Ovary (tissue), 9 donors: ENCODE measurements around the gene UBR3. TPM values are rescaled to one million over a fixed set of nuclear protein-coding genes. Genes with fewer than 3 reads are reported as not detected.
"Not testable (repeated sequence)": the region's sequence is repeated elsewhere in the genome, so short reads cannot be mapped to it uniquely, and the experiment has no call there.

Experiments
- DNase-seq, 5 donors: peaks; one replicate each; pipeline ENCODE4 v3.0.0-alpha.2; 2019 to 2020
- H3K27ac ChIP-seq, 2 donors: fragments of 200-600 bp; one replicate each; pipeline versions ENCODE4 v1.5.1 to v1.8.0; 2019 to 2022
- H3K27me3 ChIP-seq: fragments of 200-600 bp; one replicate; pipeline ENCODE4 v1.8.0; 2022
- H3K36me3 ChIP-seq: fragments of 200-600 bp; sonication (generic); one replicate; pipeline ENCODE4 v1.5.1; 2019
- H3K4me1 ChIP-seq: one replicate; pipeline ENCODE4 v1.8.1; 2013; ENCODE audit warnings: mild to moderate bottlenecking, moderate library complexity; ENCODE audit not compliant: insufficient read depth
- H3K4me3 ChIP-seq: fragments of 200-600 bp; sonication (generic); one replicate; pipeline ENCODE4 v1.5.1; 2017
- H3K9me3 ChIP-seq, 2 donors: fragments of 200-600 bp in 1 of 2; sonication (generic) in 1 of 2; one replicate each; pipeline versions ENCODE4 v1.5.1 to v1.8.1; 2013 to 2019; ENCODE audit warnings: mild to moderate bottlenecking in 1 of 2, moderate library complexity in 1 of 2
- EP300 ChIP-seq: sonication (generic); formaldehyde crosslinking; IDR thresholded peaks from one replicate; pipeline ENCODE4 v1.6.1; 2017; ENCODE audit warnings: antibody characterized with exemption
- POLR2A ChIP-seq: fragments of 450-650 bp; IDR thresholded peaks from one replicate; pipeline ENCODE4 v1.6.1; 2017; ENCODE audit warnings: antibody characterized with exemption, mild to moderate bottlenecking, moderate library complexity
- WGBS, 3 donors: extraction: QIAGEN DNeasy Blood & Tissue Kit in 1 of 3; methylation state at CpG; one replicate each; pipeline versions ENCODE4 v1.1.5 to v1.1.7; 2013 to 2017; 5-methylcytosine and 5-hydroxymethylcytosine counted together
- intact Hi-C, 4 donors: fragments of 100-400 bp; cut with DNase I; formaldehyde crosslinking; loops; one replicate each; pipeline versions ENCODE4 v1.11.0 to v1.15.1; 2022 to 2023
- polyA plus RNA-seq, 2 donors: library from polyadenylated mRNA; stranded (reverse); fragments of 200-250 nt in 1 of 2; fragments of 350-450 nt in 1 of 2; fragmentation: Illumina TruSeq in 1 of 2; extraction: RNeasy Lipid Tissue Mini Kit (QIAGEN cat#74804) in 1 of 2; gene quantifications; one replicate each; pipeline ENCODE4 v1.2.3, GENCODE V29; 2013 to 2014
- total RNA-seq, 7 donors: library from RNA; depleted of rRNA in 2 of 7; stranded (reverse); fragments of >200 nt in 2 of 7; fragmentation: NEBNext Ultra II Directional in 3 of 7; extraction: Animal tissue kit (Norgen Biotek cat#: 25700) in 3 of 7; gene quantifications; one replicate each; pipeline versions ENCODE4 v1.1.0 to v1.2.4, GENCODE V29; 2016 to 2023
- TF ChIP-seq, protein P1 (sequence below), 3 donors: fragments of 450-650 bp in 2 of 3; fragments of 200-600 bp in 1 of 3; IDR thresholded peaks; one replicate each; pipeline versions ENCODE4 v1.5.1 to v1.8.0; 2016 to 2022; ENCODE audit warnings: antibody characterized with exemption in 3 of 3, mild to moderate bottlenecking in 1 of 3
- donor health status: DM: no; HTN: no; CAD: no; lungs with moderate emphysema.
- donor health status: DM: no; HTN: no; CAD: no.
- donor health status: Bipolar disorder and iron deficiency.
- donor health status: DM: yes; HTN: yes; CAD: no.
- donor health status: DM: no; HTN: no; CAD: no.
- donor health status: DM: yes; HTN: yes; CAD: no.

Gene UBR3
- total and polyA plus RNA-seq, 9 donors: 13.6 to 63.4 (median 45.1) TPM

GRCh38 chr2:169867579-169867978 is 40.3 kb downstream of the UBR3 start:
- TF ChIP-seq EP300 (no peak), POLR2A (no peak)
- TF ChIP-seq, protein P1, sequence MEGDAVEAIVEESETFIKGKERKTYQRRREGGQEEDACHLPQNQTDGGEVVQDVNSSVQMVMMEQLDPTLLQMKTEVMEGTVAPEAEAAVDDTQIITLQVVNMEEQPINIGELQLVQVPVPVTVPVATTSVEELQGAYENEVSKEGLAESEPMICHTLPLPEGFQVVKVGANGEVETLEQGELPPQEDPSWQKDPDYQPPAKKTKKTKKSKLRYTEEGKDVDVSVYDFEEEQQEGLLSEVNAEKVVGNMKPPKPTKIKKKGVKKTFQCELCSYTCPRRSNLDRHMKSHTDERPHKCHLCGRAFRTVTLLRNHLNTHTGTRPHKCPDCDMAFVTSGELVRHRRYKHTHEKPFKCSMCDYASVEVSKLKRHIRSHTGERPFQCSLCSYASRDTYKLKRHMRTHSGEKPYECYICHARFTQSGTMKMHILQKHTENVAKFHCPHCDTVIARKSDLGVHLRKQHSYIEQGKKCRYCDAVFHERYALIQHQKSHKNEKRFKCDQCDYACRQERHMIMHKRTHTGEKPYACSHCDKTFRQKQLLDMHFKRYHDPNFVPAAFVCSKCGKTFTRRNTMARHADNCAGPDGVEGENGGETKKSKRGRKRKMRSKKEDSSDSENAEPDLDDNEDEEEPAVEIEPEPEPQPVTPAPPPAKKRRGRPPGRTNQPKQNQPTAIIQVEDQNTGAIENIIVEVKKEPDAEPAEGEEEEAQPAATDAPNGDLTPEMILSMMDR (IDR thresholded peaks at IDR 0.05): no peak
- peaks cover 3% of the 10 kb centered on the region for H3K4me1 ChIP-seq
- H3K36me3 ChIP-seq: no peaks in the 10 kb centered on the region
- H3K9me3 ChIP-seq: no peaks in the 10 kb centered on the region
- H3K27ac ChIP-seq: no peak overlapping the region
- intact Hi-C loops: no loop called here
- 84 to 89% (median 88%) methylated on average over 3 of the region's 3 CpGs for WGBS, 3 donors
- H3K4me3 ChIP-seq: no peak overlapping the region
- DNase-seq: no peak
- H3K27me3 ChIP-seq: no peaks in the 10 kb centered on the region

GRCh38 chr2:169868951-169869350 is 41.7 kb downstream of the UBR3 start:
- H3K27me3 ChIP-seq: no peaks in the 10 kb centered on the region
- no peak overlapping the region for H3K27ac ChIP-seq
- H3K4me3 ChIP-seq: no peak overlapping the region
- no peak for DNase-seq
- no peak for TF ChIP-seq EP300
- TF ChIP-seq POLR2A: no peak
- TF ChIP-seq, protein P1 (IDR thresholded peaks at IDR 0.05): no peak
- H3K9me3 ChIP-seq: no peaks in the 10 kb centered on the region
- no peaks in the 10 kb centered on the region for H3K36me3 ChIP-seq
- 90 to 97% (median 95%) methylated on average over 7 of the region's 7 CpGs for WGBS, 3 donors
- intact Hi-C loops: no loop called here
- H3K4me1 ChIP-seq: peaks cover 1% of the 10 kb centered on the region

DNA sequence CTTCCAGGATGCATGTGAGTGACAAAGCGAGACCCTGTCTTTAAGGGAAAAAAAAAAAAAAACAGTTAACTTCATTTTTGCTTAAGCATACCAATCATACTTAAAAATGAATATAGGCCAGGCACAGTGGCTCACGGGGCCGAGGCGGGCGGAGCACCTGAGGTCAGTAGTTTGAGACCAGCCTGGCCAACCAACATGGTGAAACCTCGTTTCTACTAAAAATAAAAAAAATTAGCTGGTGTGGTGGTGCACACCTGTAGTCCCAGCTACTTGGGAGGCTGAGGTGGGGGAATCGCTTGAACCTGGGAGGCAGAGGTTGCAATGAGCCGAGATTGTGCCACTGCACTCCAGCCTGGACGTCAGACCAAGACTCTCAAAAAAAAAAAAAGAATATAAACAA is 44.1 kb downstream of the UBR3 start:
- DNase-seq, H3K36me3 ChIP-seq, intact Hi-C loops, H3K4me3 ChIP-seq, H3K27ac ChIP-seq, H3K9me3 ChIP-seq, H3K27me3 ChIP-seq, H3K4me1 ChIP-seq: not testable (repeated sequence)
- WGBS, 3 donors: 80 to 83% (median 82%) methylated on average over 9 of the region's 9 CpGs

GRCh38 chr2:169871994-169872393 is 44.7 kb downstream of the UBR3 start:
- H3K4me1 ChIP-seq: peaks cover 1% of the 10 kb centered on the region
- H3K36me3 ChIP-seq: no peaks in the 10 kb centered on the region
- no peak overlapping the region for H3K4me3 ChIP-seq
- 90 to 97% (median 94%) methylated on average over 1 of the region's 1 CpG for WGBS, 3 donors
- intact Hi-C loops: no loop called here
- no peaks in the 10 kb centered on the region for H3K9me3 ChIP-seq
- no peaks in the 10 kb centered on the region for H3K27me3 ChIP-seq
- TF ChIP-seq, protein P1 (IDR thresholded peaks at IDR 0.05): no peak
- TF ChIP-seq POLR2A (no peak), EP300 (no peak)
- no peak for DNase-seq
- H3K27ac ChIP-seq: no peak overlapping the region

- TF ChIP-seq POLR2A (no peak), EP300 (no peak)
- TF ChIP-seq, protein P1 (IDR thresholded peaks at IDR 0.05): no peak
- no peaks in the 10 kb centered on the region for H3K36me3 ChIP-seq
- H3K27me3 ChIP-seq: no peaks in the 10 kb centered on the region
- H3K9me3 ChIP-seq: no peaks in the 10 kb centered on the region
- DNase-seq: no peak
- intact Hi-C loops: no loop called here
- no peak overlapping the region for H3K27ac ChIP-seq
- H3K4me3 ChIP-seq: no peak overlapping the region
- no peaks in the 10 kb centered on the region for H3K4me1 ChIP-seq
Measured at GRCh38 chr2:169877398-169877797, 50.1 kb downstream of the UBR3 start.
